Endodermal cell (in vitro differentiated cells): Measurements from ENCODE around the gene SMURF1. TPM values are rescaled to one million over a fixed set of nuclear protein-coding genes. Genes with fewer than 3 reads are reported as not detected.

Source experiments
- DNase-seq: peaks from one replicate; pipeline ENCODE4 v3.0.0-alpha.2; 2017
- H3K27ac ChIP-seq: 2 replicates; pipeline ENCODE4 v1.5.1; 2013; ENCODE audit warnings: mild to moderate bottlenecking, low read depth, low read length, moderate library complexity
- H3K27me3 ChIP-seq: 2 replicates; pipeline ENCODE4 v1.6.1; 2013; ENCODE audit warnings: mild to moderate bottlenecking, low read length, moderate library complexity; ENCODE audit not compliant: insufficient read depth, control insufficient read depth, poor library complexity, severe bottlenecking
- H3K36me3 ChIP-seq: 2 replicates; pipeline ENCODE4 v1.7.0; 2013; ENCODE audit warnings: mild to moderate bottlenecking, low read length, moderate library complexity; ENCODE audit not compliant: control insufficient read depth, insufficient read depth
- H3K4me1 ChIP-seq: one replicate; pipeline ENCODE4 v1.7.0; 2013; ENCODE audit warnings: low read length; ENCODE audit not compliant: control insufficient read depth, insufficient read depth
- H3K4me3 ChIP-seq: 2 replicates; pipeline ENCODE4 v1.5.1; 2013; ENCODE audit warnings: mild to moderate bottlenecking, low read length, moderate library complexity
- H3K9ac ChIP-seq: 2 replicates; pipeline ENCODE4 v1.6.1; 2013; ENCODE audit warnings: mild to moderate bottlenecking, low read length, moderate library complexity; ENCODE audit not compliant: poor library complexity, severe bottlenecking; ENCODE audit errors: extremely low read depth
- H3K9me3 ChIP-seq: 2 replicates; pipeline ENCODE4 v1.6.1; 2013; ENCODE audit warnings: mild to moderate bottlenecking, low read length, moderate library complexity; ENCODE audit not compliant: control insufficient read depth
- H3K27ac Mint-ChIP-seq: 2 replicates; pipeline ENCODE4 v1.8.0; 2020; ENCODE audit warnings: mixed read lengths
- H3K27me3 Mint-ChIP-seq: 2 replicates; pipeline ENCODE4 v1.8.0; 2021; ENCODE audit warnings: mild to moderate bottlenecking, mixed read lengths; ENCODE audit not compliant: insufficient read depth
- H3K36me3 Mint-ChIP-seq: 2 replicates; pipeline ENCODE4 v1.8.0; 2020; ENCODE audit warnings: low read depth, mixed read lengths
- H3K4me1 Mint-ChIP-seq: 2 replicates; pipeline ENCODE4 v1.8.0; 2020; ENCODE audit warnings: mixed read lengths
- H3K4me3 Mint-ChIP-seq: 2 replicates; pipeline ENCODE4 v1.8.0; 2020; ENCODE audit warnings: mild to moderate bottlenecking, moderate library complexity, mixed read lengths
- H3K9me3 Mint-ChIP-seq: 2 replicates; pipeline ENCODE4 v1.8.0; 2020; ENCODE audit warnings: mild to moderate bottlenecking, mixed read lengths
- WGBS, 2 experiments: methylation state at CpG; one replicate each; pipeline versions ENCODE4 v1.1.5 to v1.1.7; 2013; ENCODE audit warnings: missing lambda C conversion rate in 2 of 2, mixed read lengths in 1 of 2; ENCODE audit not compliant: insufficient coverage in 1 of 2, insufficient read length in 1 of 2; 5-methylcytosine and 5-hydroxymethylcytosine counted together
- total RNA-seq, 2 donors: library from RNA; stranded (reverse); fragmentation: NEBNext Ultra II Directional in 1 of 2; extraction: Animal tissue kit (Norgen Biotek cat#: 25700) in 1 of 2; gene quantifications; 2 replicates in 1 of 2; 3 replicates in 1 of 2; pipeline ENCODE4 v1.2.1, GENCODE V29; 2021
- TF ChIP-seq, protein P1 (sequence below): fragments of 200-600 bp; sonication (generic); conservative IDR thresholded peaks from 2 replicates; pipeline ENCODE4 v1.5.0; 2021; ENCODE audit warnings: antibody characterized with exemption, mild to moderate bottlenecking

SMURF1 gene
- total RNA-seq, 2 donors from 2014 or later: 31.6 to 38.1 TPM

DNA sequence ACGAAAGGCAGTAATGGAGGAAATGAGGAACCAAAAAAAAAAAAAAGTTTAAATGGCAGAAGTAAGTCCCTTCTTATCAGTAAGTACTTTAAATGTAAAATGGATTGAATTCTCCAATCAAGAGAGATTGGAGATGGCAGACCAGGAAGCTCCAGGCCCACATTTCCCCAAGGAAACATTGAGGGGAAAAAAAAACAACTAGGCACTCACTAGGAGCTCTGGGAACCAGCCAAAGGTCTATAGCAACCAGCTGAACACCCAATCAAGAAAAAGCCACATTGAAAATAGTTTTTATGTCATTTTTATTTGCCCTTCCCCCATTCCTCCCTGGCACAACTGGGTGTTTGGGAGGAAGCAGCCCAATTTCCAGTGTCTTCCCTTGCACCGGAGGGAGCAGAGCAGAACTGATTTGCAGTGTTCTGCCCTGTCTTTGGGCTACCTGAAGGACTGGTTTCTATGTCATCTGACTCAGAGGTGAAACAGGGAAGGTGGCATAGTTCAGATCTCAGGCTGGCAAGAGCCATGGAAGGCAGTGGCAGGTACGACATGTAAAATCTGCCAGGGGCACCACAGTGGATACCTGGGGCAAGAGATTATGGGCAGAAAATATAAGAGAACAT is 121.9 kb downstream of the SMURF1 start:
- Mint-ChIP-seq H3K4me1 (peaks cover 9% of the 10 kb centered on the region), H3K9me3 (no peaks in the 10 kb centered on the region), H3K4me3 (no peak overlapping the region), H3K27me3 (no peaks in the 10 kb centered on the region), H3K27ac (no peak overlapping the region), H3K36me3 (peaks cover 53% of the 10 kb centered on the region)
- Histone ChIP-seq H3K9me3 (no peaks in the 10 kb centered on the region), H3K27ac (no peak overlapping the region), H3K36me3 (peaks cover 36% of the 10 kb centered on the region), H3K4me3 (no peak overlapping the region), H3K27me3 (no peaks in the 10 kb centered on the region), H3K9ac (no peak overlapping the region), H3K4me1 (peaks cover 8% of the 10 kb centered on the region)
- TF ChIP-seq, protein P1, sequence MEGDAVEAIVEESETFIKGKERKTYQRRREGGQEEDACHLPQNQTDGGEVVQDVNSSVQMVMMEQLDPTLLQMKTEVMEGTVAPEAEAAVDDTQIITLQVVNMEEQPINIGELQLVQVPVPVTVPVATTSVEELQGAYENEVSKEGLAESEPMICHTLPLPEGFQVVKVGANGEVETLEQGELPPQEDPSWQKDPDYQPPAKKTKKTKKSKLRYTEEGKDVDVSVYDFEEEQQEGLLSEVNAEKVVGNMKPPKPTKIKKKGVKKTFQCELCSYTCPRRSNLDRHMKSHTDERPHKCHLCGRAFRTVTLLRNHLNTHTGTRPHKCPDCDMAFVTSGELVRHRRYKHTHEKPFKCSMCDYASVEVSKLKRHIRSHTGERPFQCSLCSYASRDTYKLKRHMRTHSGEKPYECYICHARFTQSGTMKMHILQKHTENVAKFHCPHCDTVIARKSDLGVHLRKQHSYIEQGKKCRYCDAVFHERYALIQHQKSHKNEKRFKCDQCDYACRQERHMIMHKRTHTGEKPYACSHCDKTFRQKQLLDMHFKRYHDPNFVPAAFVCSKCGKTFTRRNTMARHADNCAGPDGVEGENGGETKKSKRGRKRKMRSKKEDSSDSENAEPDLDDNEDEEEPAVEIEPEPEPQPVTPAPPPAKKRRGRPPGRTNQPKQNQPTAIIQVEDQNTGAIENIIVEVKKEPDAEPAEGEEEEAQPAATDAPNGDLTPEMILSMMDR: no peak
- DNase-seq: peak; percentile 36
- 93% methylated on average over 2 to 3 of the region's 3 CpGs for WGBS, 2 experiments

DNA sequence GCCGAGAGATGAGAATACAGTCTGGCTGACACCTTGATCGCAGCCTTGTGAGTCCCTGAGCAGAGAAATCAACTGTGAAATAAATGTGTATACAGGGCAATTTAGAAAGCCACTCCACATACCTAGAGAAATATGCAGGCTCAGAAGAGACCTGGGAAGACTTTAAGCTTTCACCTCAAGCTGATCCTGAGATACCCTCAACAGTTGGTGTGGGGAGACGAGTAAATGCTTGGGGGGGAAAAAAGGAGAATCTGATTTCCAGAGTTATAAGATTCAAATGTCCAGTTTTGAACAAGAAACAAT is 123.5 kb downstream of the SMURF1 start:
- H3K9ac ChIP-seq: no peak overlapping the region
- H3K4me3 ChIP-seq: no peak overlapping the region
- peaks cover 8% of the 10 kb centered on the region for H3K4me1 ChIP-seq
- 97 to 100% methylated on average over 3 of the region's 3 CpGs for WGBS, 2 experiments
- H3K9me3 ChIP-seq: no peaks in the 10 kb centered on the region
- no peaks in the 10 kb centered on the region for H3K27me3 ChIP-seq
- H3K36me3 Mint-ChIP-seq: peaks cover 69% of the 10 kb centered on the region
- H3K27ac ChIP-seq: no peak overlapping the region
- no peak overlapping the region for H3K4me3 Mint-ChIP-seq
- peaks cover 36% of the 10 kb centered on the region for H3K36me3 ChIP-seq
- H3K9me3 Mint-ChIP-seq: peaks cover 7% of the 10 kb centered on the region
- H3K4me1 Mint-ChIP-seq: peaks cover 9% of the 10 kb centered on the region
- no peak for DNase-seq
- TF ChIP-seq, protein P1: no peak
- H3K27ac Mint-ChIP-seq: no peak overlapping the region
- H3K27me3 Mint-ChIP-seq: no peaks in the 10 kb centered on the region

DNA sequence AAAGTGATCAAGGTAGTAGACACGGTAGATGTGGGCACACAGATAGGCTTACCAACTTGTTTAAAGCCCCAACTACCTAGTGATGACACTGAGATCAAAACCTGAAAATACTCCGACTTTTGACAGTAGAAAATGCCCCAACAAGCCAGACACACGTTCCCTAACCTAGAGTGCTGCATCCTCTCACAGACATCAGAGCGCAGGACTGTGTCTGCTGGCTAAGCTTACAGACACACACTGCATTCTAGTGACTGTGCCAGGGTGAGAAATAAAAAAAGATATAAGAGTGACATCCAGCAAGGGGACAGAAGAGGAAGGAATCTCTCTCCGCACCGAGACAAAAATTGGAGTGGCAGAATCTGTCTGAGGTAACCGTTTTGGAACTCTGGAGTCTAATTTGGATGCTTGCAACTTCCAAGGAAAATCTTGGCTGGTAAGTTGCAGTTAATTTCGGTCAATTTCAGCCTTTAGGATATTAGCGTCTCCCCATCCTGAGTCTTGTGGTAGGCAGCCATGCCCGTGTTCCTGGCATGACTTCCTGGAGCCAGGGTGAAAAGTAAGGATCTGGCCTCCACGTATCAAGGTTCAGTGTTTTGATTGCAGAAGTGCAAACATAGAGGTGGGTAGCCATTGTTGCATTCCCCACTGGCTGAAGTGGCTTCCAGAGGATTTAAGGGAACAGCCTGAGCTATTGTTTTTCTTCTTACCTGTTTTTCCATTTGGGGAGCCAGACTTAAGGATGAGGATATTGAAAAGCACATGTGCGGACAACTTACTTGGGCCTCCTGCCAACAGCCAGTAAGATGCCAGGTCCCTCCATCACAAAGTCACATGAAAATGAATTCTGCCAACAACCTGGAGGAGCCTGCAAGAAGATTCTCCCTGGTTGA is 124.1 kb downstream of the SMURF1 start:
- DNase-seq: peak; percentile 34
- no peaks in the 10 kb centered on the region for H3K27me3 Mint-ChIP-seq
- no peak overlapping the region for H3K4me3 Mint-ChIP-seq
- H3K27ac Mint-ChIP-seq: peak overlapping the region; percentile 3
- Histone ChIP-seq H3K4me3 (no peak overlapping the region), H3K4me1 (peaks cover 8% of the 10 kb centered on the region), H3K27me3 (no peaks in the 10 kb centered on the region), H3K9me3 (no peaks in the 10 kb centered on the region), H3K9ac (no peak overlapping the region), H3K27ac (no peak overlapping the region), H3K36me3 (peaks cover 42% of the 10 kb centered on the region)
- peaks cover 7% of the 10 kb centered on the region for H3K9me3 Mint-ChIP-seq
- H3K36me3 Mint-ChIP-seq: peaks cover 75% of the 10 kb centered on the region
- TF ChIP-seq, protein P1: no peak
- WGBS, 2 experiments: 92 to 99% methylated on average over 10 to 12 of the region's 12 CpGs
- peaks cover 9% of the 10 kb centered on the region for H3K4me1 Mint-ChIP-seq
